HG03064 (cell line): Measurements from ENCODE around the gene PCSK2.

Source experiments
- ATAC-seq: cut with Tn5 transposase; IDR thresholded peaks from one replicate; pipeline ENCODE4 v1.9.1; 2021; ENCODE audit warnings: low read depth; ENCODE audit not compliant: unreplicated experiment

Gene PCSK2

GRCh38 chr20:17390655-17391054 is 163.8 kb downstream of the PCSK2 start:
- no peak for ATAC-seq

DNA sequence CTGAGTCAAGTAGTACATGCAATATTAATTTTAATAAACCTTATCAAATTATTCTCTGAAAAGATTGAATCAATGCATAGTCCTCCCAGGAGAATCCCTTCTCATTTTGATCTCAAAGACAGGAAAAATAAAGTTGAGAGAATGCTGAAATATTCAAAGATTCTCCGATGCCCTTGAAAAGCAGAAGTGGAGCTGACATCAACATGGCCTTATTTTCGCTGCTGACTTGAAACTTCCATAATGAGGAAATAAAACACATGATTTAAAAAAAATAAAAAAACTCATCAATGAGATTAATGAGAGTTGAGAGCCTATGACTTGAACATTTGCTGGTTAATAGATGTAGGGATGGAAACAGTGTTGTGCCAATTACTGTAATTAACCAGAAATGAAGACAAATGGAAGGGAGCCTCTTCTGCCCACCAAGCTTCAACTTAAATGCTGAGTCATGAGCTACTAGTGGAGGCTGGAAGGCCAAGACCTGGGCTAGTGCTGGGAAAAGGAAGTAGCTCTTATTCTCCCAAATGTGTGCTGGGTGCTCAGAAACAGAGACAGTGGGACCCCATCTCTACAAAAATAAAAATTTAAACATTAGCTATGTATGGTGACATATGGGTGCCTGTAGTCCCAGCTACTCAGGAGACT is 164.4 kb downstream of the PCSK2 start:
- ATAC-seq = no peak

GRCh38 chr20:17394411-17394810 is 167.6 kb downstream of the PCSK2 start:
- ATAC-seq = no peak

DNA sequence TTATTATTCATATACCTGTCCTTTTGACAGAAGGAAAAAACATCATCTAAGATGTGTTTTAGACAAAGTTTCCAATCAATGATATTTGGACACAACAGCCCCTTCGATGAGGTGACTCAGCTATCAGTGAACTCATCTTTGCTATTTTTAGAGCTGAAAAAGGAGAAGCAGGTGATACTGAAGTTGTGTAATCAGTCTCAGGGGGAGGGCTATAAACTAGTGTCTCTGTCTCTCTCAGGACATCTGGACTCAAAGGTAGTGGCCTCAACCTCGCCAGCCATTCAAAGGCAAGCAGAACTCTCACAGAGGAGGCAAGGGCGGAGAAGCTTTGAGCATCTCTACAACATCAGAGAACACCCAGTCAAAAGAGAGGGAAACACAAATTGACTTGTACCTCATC is 168.9 kb downstream of the PCSK2 start:
- ATAC-seq = no peak

GRCh38 chr20:17399303-17399985 is 172.6 kb downstream of the PCSK2 start:
- ATAC-seq = no peak

- ATAC-seq = no peak
Measured at GRCh38 chr20:17403461-17403860, 176.6 kb downstream of the PCSK2 start.

- ATAC-seq = no peak
Measured at GRCh38 chr20:17406051-17406590, 179.3 kb downstream of the PCSK2 start.

DNA sequence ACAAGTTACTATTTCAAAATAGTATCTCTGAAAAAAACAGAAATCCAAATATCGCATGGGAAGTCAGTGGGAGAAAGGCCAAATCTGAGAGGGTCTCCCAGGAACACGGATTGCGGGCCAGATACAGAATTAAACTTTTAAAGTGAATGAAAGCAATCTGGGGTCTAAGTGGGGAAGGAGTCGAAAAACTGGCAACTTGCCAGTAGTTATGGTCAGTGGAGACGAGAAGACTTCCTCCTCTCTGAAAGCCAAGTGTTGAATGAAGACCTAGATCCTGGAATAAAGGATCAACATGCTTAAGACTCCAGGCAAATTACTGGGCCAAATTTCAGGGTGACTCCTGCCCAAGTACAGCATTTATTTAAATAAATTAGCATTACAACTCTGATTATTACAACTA is 180.7 kb downstream of the PCSK2 start:
- no peak for ATAC-seq

DNA sequence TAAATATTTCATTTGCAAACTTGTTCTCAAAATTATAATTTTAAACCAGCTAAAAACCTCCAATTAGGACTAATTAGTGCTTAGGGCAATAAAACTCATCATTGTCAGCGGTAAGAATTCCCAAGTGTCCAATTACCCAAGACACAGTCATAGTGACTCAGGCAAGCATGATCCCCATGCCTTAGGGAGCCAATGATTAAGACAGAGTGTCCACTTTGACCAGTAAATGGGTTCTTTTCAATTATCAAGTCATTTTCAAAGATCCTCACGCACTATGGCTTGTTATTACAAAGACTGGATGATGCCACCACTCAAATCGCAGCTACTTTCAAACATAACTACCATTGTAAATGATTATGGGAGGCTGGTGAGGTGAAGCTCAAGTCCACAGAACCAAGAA is 190.4 kb downstream of the PCSK2 start:
- ATAC-seq = no peak

DNA sequence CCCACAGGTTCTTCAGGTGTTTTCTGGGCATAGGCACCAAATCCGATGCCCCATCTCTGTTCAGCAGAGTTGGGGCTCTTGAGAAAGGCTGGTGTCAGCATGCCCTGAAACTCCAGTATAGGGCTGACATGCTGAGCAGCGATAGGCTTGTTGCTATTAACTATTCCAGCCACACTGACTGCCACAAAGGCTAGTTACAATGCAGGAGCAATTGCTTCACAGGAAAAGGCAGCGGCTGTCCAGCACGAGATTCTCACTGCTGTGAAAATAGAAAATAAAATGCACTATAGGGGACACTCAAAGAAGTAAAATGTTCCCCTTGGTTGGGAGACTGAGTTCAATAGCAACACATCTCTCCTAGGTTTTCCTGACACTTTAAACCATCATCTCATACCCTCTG is 191.9 kb downstream of the PCSK2 start:
- ATAC-seq = no peak

DNA sequence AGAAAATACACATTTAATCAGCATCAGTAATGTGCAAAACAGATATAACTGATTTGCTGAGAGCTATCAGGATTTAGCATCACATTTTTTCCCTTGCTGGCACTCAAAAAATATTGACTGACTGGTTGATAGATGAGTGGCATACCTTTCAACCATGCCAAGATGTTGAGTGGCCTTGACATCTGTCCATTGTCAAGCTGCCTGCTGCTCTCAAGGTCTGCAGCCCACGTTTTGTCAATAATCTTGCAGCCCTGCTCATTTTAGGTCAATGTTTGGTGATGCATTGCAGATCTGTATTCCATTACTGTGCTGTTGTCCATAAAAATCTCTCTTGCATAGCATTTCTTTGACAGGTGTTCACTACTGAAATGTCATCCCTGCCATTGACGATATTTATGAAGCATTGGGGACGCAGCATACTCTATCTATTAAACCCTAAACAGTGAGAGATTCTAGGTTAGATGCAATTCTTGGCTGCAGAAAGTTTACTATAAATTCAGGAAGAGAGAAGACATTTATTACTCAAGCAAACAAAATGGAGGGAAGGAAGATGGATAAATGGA is 192.7 kb downstream of the PCSK2 start:
- ATAC-seq = no peak

DNA sequence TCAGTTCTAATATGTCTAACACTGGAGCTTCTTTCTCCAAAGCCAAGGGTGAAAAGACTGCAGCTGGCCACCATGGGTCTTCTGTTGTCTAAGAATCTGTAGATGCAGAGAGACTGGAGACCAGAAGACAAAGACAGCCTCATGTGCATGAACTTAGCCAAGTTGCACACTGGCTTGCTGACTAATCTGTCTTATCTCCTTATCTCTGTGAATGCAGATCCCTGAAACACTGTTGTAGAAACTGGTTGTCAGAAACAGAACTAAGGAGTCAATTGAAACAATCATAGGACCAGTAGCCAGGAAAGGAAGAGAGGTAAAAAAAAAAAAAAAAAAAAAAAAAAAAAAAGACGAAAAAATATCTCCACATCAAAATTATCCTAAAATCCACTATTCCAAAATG is 194.7 kb downstream of the PCSK2 start:
- no peak for ATAC-seq

DNA sequence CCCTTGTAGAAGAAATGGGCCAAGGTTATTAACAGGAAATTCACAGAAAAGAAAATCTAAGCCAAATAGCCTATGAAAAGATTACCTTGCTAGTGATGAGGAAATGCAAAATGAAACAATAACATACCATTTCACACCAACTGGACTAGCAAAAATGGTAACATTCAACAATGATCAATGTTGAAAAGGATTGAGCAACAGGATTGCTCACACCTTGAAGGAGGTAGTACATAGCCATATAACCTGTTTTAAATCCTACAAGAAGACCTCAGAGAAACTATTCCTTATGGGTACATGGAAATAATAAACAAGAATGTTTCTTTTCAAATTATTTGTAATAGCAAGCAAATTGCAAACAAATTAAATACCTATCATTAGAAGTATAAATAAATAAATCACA is 196.9 kb downstream of the PCSK2 start:
- ATAC-seq = no peak

- no peak for ATAC-seq
Measured at GRCh38 chr20:17427638-17428037, 200.8 kb downstream of the PCSK2 start.

- ATAC-seq = no peak
Measured at GRCh38 chr20:17430125-17430950, 203.5 kb downstream of the PCSK2 start.

GRCh38 chr20:17431621-17432364 is 205.0 kb downstream of the PCSK2 start:
- no peak for ATAC-seq

DNA sequence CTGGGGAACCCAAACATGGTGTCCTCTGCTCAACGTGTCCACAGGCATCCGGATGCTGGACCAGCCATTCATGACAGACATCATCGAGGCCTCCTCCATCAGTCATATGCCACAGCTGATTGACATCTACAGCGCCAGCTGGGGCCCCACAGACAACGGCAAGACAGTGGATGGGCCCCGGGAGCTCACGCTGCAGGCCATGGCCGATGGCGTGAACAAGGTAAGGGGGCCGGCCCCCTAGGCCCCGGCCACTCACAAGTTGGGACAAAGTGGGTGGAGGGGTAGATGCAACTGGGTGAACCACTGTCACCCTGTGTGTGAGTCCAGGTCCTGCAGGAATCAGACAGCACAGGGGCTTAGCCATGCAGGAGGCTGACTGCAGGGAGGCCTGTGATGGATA is 209.8 kb downstream of the PCSK2 start:
- no peak for ATAC-seq

GRCh38 chr20:17437251-17437650 is 210.4 kb downstream of the PCSK2 start:
- ATAC-seq = no peak

- no peak for ATAC-seq
Measured at GRCh38 chr20:17438436-17439039, 211.7 kb downstream of the PCSK2 start.
